ENCODE measurements around the gene ITGB7.

Gene ITGB7

GRCh38 chr12:53213348-53213747, 6.3 kb upstream of the ITGB7 start:
- DNase-seq (ENCODE audit: low spot score): peak; percentile 84
- peak; percentile 90 for TF ChIP-seq CTCF (IDR thresholded peaks at IDR 0.05; ENCODE audit: borderline replicate concordance, control extremely low read depth, extremely low read depth, insufficient read depth, missing control alignments)
- in situ Hi-C loops (cut with MboI; ENCODE audit: low sequenced_read_pairs, unreplicated experiment): loop anchor here (5.0 kb wide), 1 partner anchor 74 kb away; no protein-coding TSS in a partner anchor

- in situ Hi-C loops (cut with MboI; ENCODE audit: low sequenced_read_pairs, unreplicated experiment): loop anchor here (5.0 kb wide), 1 partner anchor 74 kb away; no protein-coding TSS in a partner anchor
- peak; percentile 13 for TF ChIP-seq CTCF (IDR thresholded peaks at IDR 0.05; ENCODE audit: borderline replicate concordance, control extremely low read depth, extremely low read depth, insufficient read depth, missing control alignments)
- no peak for DNase-seq (ENCODE audit: low spot score)
Observed at GRCh38 chr12:53212931-53213330, 5.9 kb upstream of the ITGB7 start.

GRCh38 chr12:53211476-53212381, 4.7 kb upstream of the ITGB7 start:
- in situ Hi-C loops (cut with MboI; ENCODE audit: low sequenced_read_pairs, unreplicated experiment): loop anchor here (5.0 kb wide), 1 partner anchor 76 kb away; no protein-coding TSS in a partner anchor
- DNase-seq (ENCODE audit: low spot score): no peak
- TF ChIP-seq CTCF (IDR thresholded peaks at IDR 0.05; ENCODE audit: borderline replicate concordance, control extremely low read depth, extremely low read depth, insufficient read depth, missing control alignments): peak; percentile 36

GRCh38 chr12:53210843-53211242, 3.8 kb upstream of the ITGB7 start:
- TF ChIP-seq CTCF (IDR thresholded peaks at IDR 0.05; ENCODE audit: borderline replicate concordance, control extremely low read depth, extremely low read depth, insufficient read depth, missing control alignments): no peak
- in situ Hi-C loops (cut with MboI; ENCODE audit: low sequenced_read_pairs, unreplicated experiment): loop anchor here (5.0 kb wide), 1 partner anchor 76 kb away; no protein-coding TSS in a partner anchor
- no peak for DNase-seq (ENCODE audit: low spot score)

- TF ChIP-seq CTCF (IDR thresholded peaks at IDR 0.05; ENCODE audit: borderline replicate concordance, control extremely low read depth, extremely low read depth, insufficient read depth, missing control alignments): no peak
- peak; percentile 69 for DNase-seq (ENCODE audit: low spot score)
Observed at GRCh38 chr12:53208877-53209463, 1.9 kb upstream of the ITGB7 start.

GRCh38 chr12:53208435-53208834, 1.4 kb upstream of the ITGB7 start:
- no peak for DNase-seq (ENCODE audit: low spot score)
- in situ Hi-C loops (cut with MboI; ENCODE audit: low sequenced_read_pairs, unreplicated experiment): no loop called here
- no peak for TF ChIP-seq CTCF (IDR thresholded peaks at IDR 0.05; ENCODE audit: borderline replicate concordance, control extremely low read depth, extremely low read depth, insufficient read depth, missing control alignments)

More at GRCh38 chr12:53208877-53209463, 1.9 kb upstream of the ITGB7 start:
- in situ Hi-C loops (cut with MboI; ENCODE audit: low sequenced_read_pairs, unreplicated experiment): no loop called here
